Loucy (cell line): ENCODE measurements around the gene ARPC4.

Source experiments
- H2AFZ ChIP-seq: fragments of 200-600 bp; sonication (generic); 2 replicates; pipeline ENCODE4 v1.6.0; 2016; ENCODE audit warnings: antibody characterized with exemption, mild to moderate bottlenecking, low read length, moderate library complexity
- H3F3A ChIP-seq: fragments of 200-600 bp; 2 replicates; pipeline ENCODE4 v1.6.0; 2016; ENCODE audit warnings: antibody characterized with exemption, low read depth, mild to moderate bottlenecking
- H3K27me3 ChIP-seq: fragments of 200-600 bp; sonication (generic); 2 replicates; pipeline ENCODE4 v1.6.1; 2014; ENCODE audit warnings: low read length, mild to moderate bottlenecking; ENCODE audit not compliant: insufficient read depth, poor library complexity, severe bottlenecking
- H3K36me3 ChIP-seq: fragments of 200-600 bp; sonication (generic); 2 replicates; pipeline ENCODE4 v1.6.1; 2016; ENCODE audit warnings: low read length; ENCODE audit not compliant: insufficient read depth
- H3K4me1 ChIP-seq: fragments of 200-600 bp; sonication (generic); 2 replicates; pipeline ENCODE4 v1.5.1; 2014; ENCODE audit warnings: low read length, mild to moderate bottlenecking; ENCODE audit not compliant: insufficient read depth, poor library complexity, severe bottlenecking
- H3K4me2 ChIP-seq: fragments of 200-600 bp; sonication (generic); 2 replicates; pipeline ENCODE4 v1.6.0; 2014; ENCODE audit warnings: antibody characterized with exemption, low read length, low read depth, mild to moderate bottlenecking; ENCODE audit not compliant: poor library complexity, severe bottlenecking
- H3K4me3 ChIP-seq: fragments of 200-600 bp; sonication (generic); 2 replicates; pipeline ENCODE4 v1.5.1; 2014; ENCODE audit warnings: low read length, mild to moderate bottlenecking, mixed read lengths; ENCODE audit not compliant: poor library complexity, severe bottlenecking
- H3K79me2 ChIP-seq: fragments of 200-600 bp; sonication (generic); 2 replicates; pipeline ENCODE4 v1.6.1; 2014; ENCODE audit warnings: low read length; ENCODE audit not compliant: insufficient read depth
- H3K9ac ChIP-seq: fragments of 200-600 bp; sonication (generic); 2 replicates; pipeline ENCODE4 v1.6.0; 2014; ENCODE audit warnings: mild to moderate bottlenecking, low read depth, low read length, moderate library complexity; ENCODE audit not compliant: poor library complexity, severe bottlenecking
- H3K9me2 ChIP-seq: fragments of 200-600 bp; sonication (generic); replicated peaks from 2 replicates; pipeline ENCODE4 v1.6.1; 2016; ENCODE audit warnings: low read depth, low read length, mixed read lengths
- H3K9me3 ChIP-seq: fragments of 200-600 bp; sonication (generic); 2 replicates; pipeline ENCODE4 v1.6.1; 2014; ENCODE audit warnings: mild to moderate bottlenecking, antibody characterized with exemption, low read length, low read depth; ENCODE audit not compliant: insufficient read depth
- H4K20me1 ChIP-seq: fragments of 200-600 bp; sonication (generic); 2 replicates; pipeline ENCODE4 v1.6.0; 2014; ENCODE audit warnings: antibody characterized with exemption, low read length, mild to moderate bottlenecking; ENCODE audit not compliant: insufficient read depth, poor library complexity, severe bottlenecking
- EZH2phosphoT487 ChIP-seq: fragments of 200-600 bp; IDR thresholded peaks from 2 replicates; pipeline ENCODE4 v1.6.1; 2018; ENCODE audit warnings: antibody characterized with exemption, mild to moderate bottlenecking, moderate library complexity, borderline replicate concordance
- TF ChIP-seq, protein P1 (sequence below): fragments of 200-600 bp; sonication (generic); conservative IDR thresholded peaks from 2 replicates; pipeline ENCODE4 v1.5.1; 2014; ENCODE audit warnings: mild to moderate bottlenecking, antibody characterized with exemption, low read length

Gene ARPC4

DNA sequence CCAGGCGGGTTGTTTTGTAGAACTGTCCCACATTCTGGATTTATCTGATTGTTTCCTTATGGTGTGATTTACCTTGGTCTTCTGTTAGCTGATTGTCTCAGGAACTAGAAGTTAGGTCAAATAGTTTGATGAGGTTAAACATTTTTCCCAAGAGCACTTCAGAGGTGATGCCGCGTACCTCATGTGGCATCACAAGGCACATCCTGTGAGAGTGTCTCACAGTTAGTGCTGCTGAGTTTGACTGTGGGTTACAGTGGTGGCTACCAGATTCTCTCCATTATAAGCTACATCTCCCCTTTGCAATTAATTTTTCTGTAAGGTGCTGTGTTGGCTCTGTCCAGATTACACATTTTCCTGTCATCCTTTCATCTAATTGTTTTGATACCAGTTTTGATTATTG is 38.4 kb downstream of the ARPC4 start:
- H3K9me2 ChIP-seq = no peaks in the 10 kb centered on the region
- no peaks in the 10 kb centered on the region for H4K20me1 ChIP-seq
- no peak for TF ChIP-seq EZH2phosphoT487
- TF ChIP-seq, protein P1, sequence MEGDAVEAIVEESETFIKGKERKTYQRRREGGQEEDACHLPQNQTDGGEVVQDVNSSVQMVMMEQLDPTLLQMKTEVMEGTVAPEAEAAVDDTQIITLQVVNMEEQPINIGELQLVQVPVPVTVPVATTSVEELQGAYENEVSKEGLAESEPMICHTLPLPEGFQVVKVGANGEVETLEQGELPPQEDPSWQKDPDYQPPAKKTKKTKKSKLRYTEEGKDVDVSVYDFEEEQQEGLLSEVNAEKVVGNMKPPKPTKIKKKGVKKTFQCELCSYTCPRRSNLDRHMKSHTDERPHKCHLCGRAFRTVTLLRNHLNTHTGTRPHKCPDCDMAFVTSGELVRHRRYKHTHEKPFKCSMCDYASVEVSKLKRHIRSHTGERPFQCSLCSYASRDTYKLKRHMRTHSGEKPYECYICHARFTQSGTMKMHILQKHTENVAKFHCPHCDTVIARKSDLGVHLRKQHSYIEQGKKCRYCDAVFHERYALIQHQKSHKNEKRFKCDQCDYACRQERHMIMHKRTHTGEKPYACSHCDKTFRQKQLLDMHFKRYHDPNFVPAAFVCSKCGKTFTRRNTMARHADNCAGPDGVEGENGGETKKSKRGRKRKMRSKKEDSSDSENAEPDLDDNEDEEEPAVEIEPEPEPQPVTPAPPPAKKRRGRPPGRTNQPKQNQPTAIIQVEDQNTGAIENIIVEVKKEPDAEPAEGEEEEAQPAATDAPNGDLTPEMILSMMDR = no peak
- H3K4me1 ChIP-seq = no peaks in the 10 kb centered on the region
- no peak overlapping the region for H3K4me3 ChIP-seq
- no peak overlapping the region for H3K4me2 ChIP-seq
- H2AFZ ChIP-seq = no peak overlapping the region
- H3K27me3 ChIP-seq = no peaks in the 10 kb centered on the region
- H3K9ac ChIP-seq = no peak overlapping the region
- no peaks in the 10 kb centered on the region for H3F3A ChIP-seq
- H3K36me3 ChIP-seq = peaks cover 50% of the 10 kb centered on the region; the same call in 1 of the 2 replicates
- H3K9me3 ChIP-seq = no peaks in the 10 kb centered on the region
- H3K79me2 ChIP-seq = no peaks in the 10 kb centered on the region

DNA sequence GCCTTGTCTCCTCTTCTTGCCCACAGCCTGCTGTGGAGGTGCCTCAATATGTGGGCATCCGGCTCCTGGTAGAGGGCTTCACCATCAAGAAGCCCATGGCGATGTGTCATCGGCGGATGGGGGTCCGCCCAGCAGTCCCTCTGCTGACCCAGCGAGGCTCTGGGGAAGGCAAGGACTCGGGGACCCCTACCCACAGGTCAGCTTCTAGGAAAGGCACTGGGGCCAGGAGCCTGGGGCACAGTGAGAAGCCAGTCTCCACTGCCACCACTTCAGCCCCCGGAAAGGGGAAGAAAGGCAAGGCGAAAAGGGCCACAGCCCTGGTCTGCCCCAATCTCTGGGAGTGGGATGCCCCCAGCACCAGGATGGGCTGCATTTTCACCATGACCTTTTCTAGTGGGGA is 40.2 kb downstream of the ARPC4 start:
- peaks cover 50% of the 10 kb centered on the region; the same call in 1 of the 2 replicates for H3K36me3 ChIP-seq
- no peaks in the 10 kb centered on the region for H4K20me1 ChIP-seq
- H3K4me1 ChIP-seq = peaks cover 4% of the 10 kb centered on the region
- TF ChIP-seq, protein P1 = no peak
- no peak for TF ChIP-seq EZH2phosphoT487
- no peak overlapping the region for H2AFZ ChIP-seq
- no peak overlapping the region for H3K4me3 ChIP-seq
- H3K9ac ChIP-seq = no peak overlapping the region
- H3F3A ChIP-seq = no peaks in the 10 kb centered on the region
- H3K9me3 ChIP-seq = no peaks in the 10 kb centered on the region
- no peaks in the 10 kb centered on the region for H3K9me2 ChIP-seq
- H3K79me2 ChIP-seq = no peaks in the 10 kb centered on the region
- no peaks in the 10 kb centered on the region for H3K27me3 ChIP-seq
- no peak overlapping the region for H3K4me2 ChIP-seq

DNA sequence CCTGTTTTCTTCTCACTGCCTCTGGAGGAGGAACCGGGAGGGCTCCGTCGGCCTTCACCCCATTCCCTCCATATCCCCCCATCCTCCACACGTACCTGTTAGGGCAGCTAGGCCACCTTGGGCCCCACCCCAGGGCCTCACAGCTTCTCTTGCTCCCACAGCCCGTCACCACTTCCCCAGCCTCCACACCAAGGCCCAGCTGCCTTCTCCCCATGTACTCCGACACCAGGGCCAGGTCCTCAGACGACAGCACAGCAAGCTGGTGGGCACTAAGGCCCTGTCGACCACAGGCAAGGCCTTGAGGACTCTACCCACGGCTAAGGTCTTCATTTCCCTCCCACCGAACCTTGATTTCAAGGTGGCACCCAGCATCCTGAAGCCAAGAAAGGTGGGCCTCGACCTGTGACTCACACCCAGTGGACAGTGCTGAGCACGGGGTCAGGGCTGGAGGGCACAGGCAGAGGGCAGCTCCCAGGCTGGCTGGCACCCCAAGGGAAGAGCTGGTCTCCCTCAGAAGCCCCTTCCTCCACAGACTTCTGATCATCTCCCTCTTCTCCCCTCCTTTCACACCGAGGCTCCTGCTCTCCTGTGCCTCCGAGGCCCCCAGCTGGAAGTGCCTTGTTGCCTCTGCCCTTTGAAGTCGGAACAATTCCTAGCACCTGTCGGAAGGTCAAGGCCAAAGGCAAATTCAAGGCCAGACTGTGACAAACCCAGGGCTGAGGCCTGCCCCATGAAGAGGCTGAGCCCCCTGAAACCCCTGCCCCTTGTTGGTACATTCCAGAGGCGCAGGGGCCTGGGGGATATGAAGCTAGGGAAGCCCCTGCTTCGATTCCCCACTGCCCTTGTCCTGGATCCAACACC is 41.9 kb downstream of the ARPC4 start:
- H3K79me2 ChIP-seq = no peaks in the 10 kb centered on the region
- no peaks in the 10 kb centered on the region for H3K27me3 ChIP-seq
- H3K4me3 ChIP-seq = no peak overlapping the region
- H3K36me3 ChIP-seq = peaks cover 36% of the 10 kb centered on the region; the same call in 1 of the 2 replicates
- no peak overlapping the region for H2AFZ ChIP-seq
- H3F3A ChIP-seq = no peaks in the 10 kb centered on the region
- H3K9me3 ChIP-seq = no peaks in the 10 kb centered on the region
- H3K4me2 ChIP-seq = no peak overlapping the region
- H3K9me2 ChIP-seq = no peaks in the 10 kb centered on the region
- no peak overlapping the region for H3K9ac ChIP-seq
- no peak for TF ChIP-seq EZH2phosphoT487
- TF ChIP-seq, protein P1 = no peak
- H3K4me1 ChIP-seq = peaks cover 14% of the 10 kb centered on the region
- H4K20me1 ChIP-seq = no peaks in the 10 kb centered on the region
